PC-9 (cell line): ENCODE measurements around the gene SPATS2L.

Experiments
- CTCF ChIP-seq: fragments of 200-600 bp; sonication (generic); conservative IDR thresholded peaks from 2 replicates; pipeline ENCODE4 v1.6.1; 2017; ENCODE audit warnings: mixed run types, antibody characterized with exemption, mild to moderate bottlenecking, moderate library complexity
- EZH2 ChIP-seq: fragments of 200-600 bp; sonication (generic); IDR thresholded peaks from 2 replicates; pipeline ENCODE4 v1.8.0; 2017; ENCODE audit warnings: antibody characterized with exemption, low read depth

GRCh38 chr2:200335657-200336056, 29.2 kb downstream of the SPATS2L start:
- no peak for TF ChIP-seq CTCF
- no peak for TF ChIP-seq EZH2
